Forelimb muscle (tissue), 1 donor: ENCODE measurements around the gene ILKAP. TPM values are rescaled to one million over a fixed set of nuclear protein-coding genes. Genes with fewer than 3 reads are reported as not detected.
"Not testable (repeated sequence)": the region's sequence is repeated elsewhere in the genome, so short reads cannot be mapped to it uniquely, and the experiment has no call there.

Experiments
- DNase-seq: peaks from one replicate; pipeline ENCODE4 v3.0.0-alpha.2; 2013; ENCODE audit warnings: low read depth
- polyA plus RNA-seq: library from polyadenylated mRNA; unstranded; fragments of 120-200 nt; gene quantifications from one replicate; pipeline ENCODE4 v1.2.1, GENCODE V29; 2013; ENCODE audit not compliant: insufficient read length

ILKAP gene
- polyA plus RNA-seq, 1 donor: 35.1 TPM

DNA sequence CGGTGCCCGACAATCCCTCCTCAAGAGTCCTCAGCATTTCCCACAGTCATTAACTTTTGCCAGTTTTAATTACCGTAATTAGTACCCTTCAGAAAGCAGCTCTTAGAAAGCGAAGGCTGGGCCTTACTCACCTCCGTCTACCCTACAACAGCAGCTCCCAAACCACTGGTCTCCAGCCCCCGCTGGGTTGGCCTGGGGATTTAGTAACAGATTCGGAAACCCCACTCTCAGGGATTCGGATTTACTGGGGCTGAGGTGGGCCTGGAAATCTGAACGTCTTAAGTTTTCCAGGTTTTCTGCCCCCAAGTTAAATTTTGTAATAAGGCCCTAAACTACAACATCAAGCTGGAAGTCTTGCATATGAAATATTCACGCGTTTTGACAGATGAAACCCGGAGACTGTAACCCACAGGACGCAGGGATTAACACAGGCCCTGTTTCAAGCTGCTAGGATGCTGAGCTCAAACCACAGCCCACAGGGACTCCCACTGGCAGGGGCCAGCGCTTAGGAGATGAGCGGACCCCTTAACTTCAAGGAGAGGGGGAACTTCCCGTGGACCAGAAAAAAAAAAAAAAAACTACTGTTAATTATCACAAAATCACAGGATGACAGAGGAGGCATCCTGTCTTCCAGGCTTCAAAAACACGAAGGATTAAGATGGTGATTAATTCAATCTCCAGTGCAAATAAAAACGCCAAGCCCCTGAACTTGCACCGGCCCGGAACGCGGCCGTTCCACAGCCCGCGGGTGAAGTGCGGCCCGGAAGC lies 985 bp downstream of the ILKAP start:
- no peak for DNase-seq

DNA sequence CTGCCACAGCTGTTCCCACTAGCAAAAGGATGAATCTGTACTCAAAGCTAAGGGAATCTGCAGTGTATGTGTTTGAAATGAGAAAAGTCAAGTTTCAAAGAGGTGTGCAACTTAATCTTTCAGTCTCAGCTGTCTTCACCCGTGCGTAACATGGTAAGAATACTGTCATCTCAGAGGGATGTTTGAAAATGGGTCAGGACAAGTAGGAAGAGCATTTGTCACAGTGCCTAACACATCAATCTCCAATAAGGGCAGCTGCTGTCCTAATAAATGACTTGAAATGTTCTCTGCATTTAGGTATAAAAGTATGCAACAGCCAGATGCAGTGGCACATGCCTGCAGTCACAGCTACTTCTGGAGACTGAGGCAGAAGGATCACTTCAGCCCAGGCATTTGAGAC lies 13.1 kb downstream of the ILKAP start:
- no peak for DNase-seq

DNA sequence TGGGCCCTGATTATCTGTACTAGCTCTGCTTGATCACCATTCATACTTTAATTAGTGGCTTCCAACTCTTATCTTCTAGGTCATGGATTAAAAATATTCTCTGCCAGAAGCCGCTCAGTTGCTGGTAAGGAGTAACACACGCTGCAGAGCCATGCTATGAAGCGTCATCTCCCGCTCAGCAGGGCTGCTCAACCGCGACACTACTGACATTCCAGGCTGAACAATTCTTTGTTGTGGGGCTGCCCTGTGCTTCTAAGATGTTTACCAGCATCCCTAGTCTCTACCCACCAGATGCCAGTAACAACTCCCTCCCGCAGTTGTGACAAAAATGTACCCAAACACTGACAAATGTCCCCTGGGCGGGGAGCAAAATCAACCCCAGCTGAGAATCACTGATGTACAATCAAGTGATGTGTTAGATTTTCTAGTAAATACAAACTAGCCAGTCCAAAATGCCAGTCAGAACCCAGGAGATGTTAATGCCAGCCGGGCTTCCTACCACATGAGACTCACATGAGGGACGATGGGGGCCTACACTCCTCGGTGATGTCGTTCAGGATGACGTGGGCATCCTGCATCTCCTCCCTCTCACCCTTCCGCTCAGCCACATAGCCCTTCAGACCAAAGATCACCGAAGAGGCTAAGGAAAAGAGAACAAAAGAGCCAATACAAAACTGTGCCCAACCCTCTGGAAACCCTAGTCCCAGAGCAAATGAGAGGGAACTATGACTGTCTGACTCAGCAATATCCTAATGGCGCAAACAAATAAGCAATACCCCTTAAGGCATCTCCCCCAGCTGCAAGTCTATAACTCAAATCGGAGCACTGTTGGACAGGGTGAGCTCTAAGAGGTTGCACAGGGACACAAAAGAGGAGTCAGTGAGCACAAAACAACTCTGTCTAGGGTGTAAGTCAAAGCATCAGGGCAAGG lies 15.6 kb downstream of the ILKAP start:
- no peak for DNase-seq

DNA sequence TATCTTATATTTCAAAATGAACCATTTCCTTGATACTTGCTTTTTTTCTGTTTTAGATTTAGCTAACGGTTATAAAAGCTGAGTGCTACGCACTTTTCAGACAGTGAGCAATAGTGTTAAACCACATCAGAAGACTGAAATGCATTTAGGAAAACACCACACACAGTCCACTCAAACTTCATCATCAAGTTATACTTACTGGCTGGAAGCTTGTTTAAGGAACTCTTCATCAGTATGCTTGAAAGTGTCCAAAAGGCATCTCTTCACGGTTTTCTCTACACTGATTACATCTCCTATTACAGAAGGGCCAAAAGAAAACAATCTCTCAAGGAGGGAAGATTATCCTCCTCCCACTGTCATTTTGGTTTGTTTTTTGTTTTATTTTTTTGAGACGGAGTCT lies 19.7 kb downstream of the ILKAP start:
- no peak for DNase-seq

DNA sequence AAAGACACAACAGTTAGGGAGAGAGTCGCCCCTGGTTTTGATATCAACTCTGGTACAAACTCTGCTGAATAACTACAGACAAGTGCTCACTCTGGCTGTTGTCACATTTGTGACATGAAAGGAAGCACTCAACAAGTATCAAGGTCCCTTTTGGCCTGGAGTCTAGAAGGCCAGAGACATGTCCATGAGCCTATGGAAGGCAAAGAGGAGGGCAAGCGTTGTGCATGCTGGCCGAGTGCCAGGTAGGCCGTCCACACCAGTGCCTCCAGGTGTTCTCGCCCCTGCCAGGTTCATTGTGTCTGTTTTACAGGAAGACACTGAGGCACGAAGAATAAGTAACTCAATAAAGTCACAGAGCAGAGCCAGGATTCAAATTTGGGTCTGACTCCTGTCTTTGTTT lies 21.1 kb downstream of the ILKAP start:
- DNase-seq: no peak

DNA sequence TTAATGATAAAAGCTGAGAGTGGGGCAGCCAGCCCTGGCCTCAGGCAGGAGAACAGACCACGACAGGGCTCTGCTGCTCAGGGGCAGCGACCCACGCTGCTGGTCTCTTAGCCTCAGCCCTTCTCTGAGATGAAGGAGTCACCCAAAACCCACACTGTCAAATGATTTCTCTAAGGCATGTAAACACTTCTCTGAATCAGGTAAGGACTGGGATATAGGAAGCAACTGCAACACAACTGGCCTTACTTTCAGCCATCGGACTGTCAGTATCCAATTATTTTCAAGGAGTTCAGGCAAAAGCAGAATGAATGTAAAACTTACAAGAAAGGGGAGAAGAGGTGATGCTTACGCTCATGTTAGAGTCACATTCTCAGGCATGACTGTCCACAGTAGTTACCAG lies 22.9 kb downstream of the ILKAP start:
- DNase-seq: no peak

DNA sequence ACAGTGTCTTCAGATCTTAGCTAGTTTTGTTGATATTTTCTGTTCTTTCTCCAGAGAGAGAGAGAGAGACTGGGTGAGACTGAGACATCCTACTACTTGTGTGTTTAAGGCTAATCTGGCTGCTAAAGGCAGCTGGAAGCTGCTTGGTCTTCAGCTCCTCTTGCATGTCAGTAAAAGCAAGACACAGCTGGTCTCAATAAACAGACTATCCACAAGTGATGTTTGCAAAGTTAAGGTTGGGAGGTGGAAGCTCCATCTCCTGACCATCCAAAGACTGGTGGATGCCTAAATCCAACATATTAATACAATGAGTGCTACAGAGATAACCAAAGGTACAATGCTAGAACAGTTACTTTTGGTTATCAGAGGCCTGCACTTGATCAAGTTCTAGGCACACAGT lies 26.9 kb downstream of the ILKAP start:
- no peak for DNase-seq

DNA sequence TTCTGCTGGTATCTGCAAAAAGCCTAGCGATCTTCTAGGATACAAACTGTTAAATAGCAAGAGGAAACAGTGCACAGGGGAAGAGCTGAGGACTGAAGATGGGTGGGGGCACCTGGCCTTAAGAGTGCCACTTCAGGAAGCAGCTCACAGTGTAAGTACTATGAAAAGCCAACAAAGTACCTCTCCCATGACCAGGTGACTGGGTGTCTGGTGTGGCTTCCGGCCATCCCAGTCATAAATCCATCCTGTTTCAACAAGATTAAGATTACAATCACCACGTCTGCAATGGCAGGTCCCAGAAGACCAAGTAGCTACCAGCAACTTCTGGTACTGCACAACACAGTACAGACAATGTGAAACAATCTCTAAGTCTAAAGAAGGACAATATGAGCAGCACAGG lies 28.8 kb downstream of the ILKAP start:
- no peak for DNase-seq

DNA sequence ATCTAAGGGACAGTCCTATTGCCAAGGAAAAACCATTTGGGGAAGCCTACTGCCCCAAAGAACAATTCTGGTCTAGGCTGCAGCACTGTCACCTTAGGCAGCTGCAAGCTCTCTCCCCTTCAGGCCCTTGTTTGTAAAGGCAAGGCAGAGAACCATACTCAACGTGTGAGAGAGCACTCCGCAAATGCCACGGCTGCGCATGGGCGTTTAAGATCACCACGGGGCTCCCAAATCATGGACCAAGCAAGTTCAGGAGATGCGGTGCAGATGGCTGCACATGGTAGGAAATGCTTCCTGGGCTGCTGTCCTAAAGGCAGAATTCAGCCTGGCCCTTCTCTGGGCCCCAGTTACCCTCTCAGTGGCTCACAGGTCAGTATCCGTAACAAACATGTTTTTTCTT lies 29.2 kb downstream of the ILKAP start:
- DNase-seq: no peak

DNA sequence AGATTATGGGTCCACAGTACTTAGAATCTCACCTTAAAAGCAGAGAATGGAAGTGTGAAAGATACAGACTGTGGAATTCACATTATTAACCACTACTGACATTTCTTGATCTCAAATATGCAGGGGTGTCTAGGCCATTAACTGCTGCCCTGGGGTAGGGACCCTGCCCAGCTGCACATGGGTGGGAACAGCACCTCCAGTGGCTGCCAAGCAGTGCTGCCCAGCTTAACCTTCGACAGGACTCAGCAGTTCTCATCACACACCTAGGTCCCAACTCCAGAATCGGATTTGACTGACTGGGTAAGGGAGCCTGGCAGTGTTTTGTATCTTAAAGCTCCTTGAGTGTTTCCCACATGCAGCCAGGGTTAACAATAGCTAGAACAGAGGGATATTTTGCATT lies 29.8 kb downstream of the ILKAP start:
- DNase-seq: no peak

DNA sequence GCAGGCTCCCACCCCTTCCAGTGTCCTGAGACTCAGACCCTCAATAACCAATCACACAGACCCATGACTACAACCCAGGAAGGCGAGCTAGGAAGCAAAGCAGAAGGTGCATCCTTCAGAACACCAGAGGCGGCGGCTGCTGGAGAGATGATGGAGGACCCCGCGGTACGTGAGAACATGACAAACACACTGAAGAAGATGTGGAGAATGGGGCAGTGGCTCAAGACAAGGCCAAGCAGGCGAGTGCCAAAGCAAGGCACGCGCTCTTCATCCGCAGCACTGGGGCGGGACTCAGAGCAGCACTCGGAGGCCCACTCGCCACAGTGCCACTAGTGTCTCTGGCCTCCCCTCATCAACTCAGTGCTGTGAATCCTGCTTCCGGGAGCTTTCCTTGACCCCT lies 31.1 kb downstream of the ILKAP start:
- DNase-seq: no peak

DNA sequence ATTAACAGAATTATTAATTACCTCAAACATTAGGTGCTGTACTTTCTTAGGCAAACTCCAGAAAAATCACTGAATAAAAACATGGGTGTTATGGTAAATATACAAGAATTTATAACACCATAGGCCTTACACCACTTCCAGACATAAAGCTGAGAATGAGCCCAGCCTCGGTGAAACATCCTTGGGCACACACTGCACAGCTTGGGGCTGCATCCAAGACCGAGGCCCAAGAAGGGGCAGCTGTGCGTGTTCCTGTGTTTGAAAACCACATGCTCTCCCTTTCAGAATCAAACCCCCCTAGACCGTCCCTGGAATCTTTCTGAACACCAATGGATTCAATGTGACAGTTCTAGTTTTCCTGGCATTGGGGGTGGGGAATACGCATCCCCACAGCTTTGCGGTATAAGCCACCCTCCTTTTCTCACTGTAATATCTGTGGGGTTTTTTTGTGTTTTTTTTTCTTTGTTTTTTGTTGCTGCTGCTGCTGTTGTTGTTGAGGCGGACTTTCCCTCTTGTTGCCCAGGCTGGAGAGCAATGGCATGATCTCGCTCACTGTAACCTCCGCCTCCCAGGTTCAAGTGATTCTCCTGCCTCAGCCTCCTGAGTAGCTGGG lies 31.8 kb downstream of the ILKAP start:
- no peak for DNase-seq

DNA sequence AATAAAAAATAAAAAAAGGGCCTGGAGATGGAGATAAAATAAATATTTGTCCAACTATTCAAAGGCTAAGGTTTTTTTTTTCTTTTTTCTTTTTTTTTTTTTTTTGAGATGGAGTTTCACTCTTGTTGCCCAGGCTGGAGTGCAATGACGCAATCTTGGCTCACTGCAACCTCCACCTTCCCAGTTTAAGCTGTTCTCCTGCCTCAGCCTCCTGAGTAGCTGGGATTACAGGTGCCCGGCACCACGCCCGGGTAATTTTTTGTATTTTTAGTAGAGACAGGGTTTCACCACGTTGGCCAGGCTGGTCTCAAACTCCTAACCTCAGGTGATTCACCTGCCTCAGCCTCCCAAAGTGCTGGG lies 32.4 kb downstream of the ILKAP start:
- not testable (repeated sequence) for DNase-seq

DNA sequence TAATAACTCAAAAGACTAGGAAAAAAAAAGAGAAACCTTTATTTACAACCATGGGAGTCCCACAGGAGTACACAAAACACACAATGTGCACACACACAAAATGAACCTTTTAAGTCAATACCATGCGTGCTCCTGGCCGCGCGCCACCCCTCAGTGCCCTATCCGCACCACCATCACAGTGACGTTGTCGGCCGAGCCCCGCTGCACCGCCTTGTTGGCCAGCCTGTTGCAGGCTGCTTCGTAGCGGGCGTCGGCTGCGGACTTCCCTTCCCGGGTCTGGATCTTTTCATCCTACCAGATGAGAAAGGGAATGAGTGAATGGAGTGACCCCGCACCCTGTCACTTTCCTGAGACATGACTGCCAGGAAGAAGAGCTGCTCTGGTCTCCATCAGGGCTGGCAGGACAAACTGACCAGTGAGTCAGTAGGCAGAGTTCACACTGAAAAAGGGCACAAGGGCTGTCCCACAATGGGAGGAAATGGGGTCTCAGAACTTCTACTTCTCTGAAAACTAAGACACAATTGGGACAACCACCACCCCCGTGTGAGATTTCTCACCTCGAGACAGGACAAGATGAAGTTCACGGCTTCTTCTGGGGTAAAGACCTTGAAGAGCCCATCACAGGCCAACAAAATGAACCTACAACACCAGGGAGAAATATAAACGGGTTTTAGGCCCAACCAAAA lies 33.0 kb downstream of the ILKAP start:
- no peak for DNase-seq

DNA sequence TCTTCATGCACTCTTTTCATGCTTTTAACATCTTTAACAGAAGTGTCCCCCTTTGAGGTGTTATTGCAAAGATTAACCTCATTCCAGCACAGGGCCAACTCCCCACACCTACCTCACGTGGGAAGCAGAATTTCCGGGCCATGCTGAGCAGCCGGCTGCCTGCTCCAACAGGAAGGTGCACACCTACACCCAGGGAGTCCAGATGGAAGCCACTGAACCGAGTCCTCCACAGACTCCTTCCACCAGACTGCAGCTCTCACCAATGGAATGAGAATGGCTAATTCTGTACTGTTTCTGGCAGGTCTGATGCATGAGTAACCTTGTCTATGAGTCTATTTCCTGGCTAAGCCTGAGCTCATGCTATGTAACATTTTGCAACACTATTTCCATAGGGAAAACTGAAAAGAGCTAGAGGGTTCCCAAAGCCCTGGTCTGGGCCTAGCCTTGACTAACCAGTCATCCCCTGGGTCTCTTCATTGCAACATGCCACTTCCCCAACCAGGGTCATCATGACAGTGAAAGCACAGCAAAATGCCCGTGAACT lies 33.7 kb downstream of the ILKAP start:
- no peak for DNase-seq

DNA sequence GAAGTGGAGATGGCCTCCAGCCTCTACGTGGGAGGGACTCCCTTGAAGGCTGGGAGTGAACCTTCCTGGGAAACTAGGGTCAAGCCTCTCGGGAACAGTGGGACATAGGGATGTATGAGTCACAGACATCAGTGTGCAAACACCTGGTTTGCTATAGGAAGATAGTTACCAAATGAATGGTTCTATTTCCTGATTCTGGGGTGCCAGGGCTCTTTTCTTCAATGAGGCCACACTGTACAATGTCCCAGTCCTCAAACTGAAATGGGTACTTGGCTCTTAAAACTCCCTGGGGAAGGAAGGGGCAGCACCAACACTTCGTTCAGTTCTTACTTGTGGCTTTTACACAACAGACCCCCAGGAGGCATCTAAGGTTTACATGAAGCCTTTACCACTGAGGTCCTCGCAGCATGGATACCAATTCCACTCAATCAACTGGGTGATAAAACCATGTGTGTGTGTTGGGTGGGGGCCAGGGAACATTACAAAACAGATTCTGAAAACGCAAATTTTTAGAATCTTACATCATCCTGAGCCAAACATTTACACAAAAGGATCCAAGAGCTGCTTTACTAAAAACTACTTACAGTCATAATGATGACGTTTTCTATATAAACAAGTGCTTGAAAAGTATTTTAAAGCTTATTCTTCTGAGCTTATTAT lies 34.3 kb downstream of the ILKAP start:
- DNase-seq: no peak

DNA sequence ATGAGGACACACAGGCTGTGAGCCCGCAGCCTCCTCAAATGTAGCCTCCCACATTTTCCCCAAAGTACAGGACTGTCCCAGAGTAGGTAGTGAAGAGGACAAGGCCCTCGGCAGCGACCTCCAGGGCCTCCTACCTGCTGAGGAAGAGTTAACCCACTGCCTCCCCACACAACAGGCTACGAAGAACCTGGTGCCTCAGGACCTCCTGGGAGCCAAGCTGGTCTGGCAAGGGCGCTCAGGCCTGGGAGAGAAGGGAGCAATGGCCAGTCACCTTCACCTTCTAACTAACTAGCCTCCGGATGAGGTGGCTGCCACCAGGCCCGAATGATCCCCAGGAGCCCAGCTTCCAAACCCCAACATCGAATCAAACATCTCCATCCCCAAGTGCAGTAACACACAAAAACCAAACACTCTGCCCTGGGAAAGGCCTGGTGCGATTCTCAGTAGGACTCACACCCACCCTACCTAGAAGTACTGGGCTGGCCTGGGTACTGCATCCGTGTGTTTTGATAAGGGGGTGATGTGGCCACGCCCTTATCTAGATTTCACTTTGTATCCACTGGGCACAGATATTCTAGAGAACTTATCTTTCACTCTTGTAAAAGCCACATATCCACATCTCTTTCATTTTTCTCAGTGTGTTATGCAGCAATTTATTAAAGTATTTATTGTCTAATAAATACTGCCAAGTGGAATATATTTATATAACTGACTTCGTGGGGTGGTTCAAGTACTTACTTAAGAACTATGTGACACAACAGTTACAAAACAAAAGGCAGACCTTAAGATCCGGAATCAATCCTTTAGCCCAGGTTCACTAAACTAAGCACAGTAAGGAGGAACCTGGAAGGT lies 35.1 kb downstream of the ILKAP start:
- no peak for DNase-seq

DNA sequence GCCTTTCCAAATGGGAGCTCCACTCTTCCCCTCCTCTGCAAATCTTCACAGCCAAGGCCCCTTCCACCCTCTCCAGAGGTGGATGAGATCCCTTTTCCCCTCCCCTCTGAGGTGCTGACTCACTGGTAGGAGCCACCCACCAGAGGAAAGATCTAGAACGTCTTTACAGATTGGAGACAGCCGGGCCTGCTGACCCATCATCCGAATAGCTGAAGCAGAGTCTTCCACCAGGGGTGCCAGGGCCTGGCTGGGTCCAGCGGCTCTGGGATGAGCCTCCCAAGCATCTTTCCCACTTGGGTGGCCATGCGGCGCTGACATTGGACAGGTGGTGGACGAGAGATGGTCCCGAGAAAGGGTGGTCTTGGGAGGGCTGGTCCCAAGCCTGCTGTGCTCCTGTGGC lies 35.7 kb downstream of the ILKAP start:
- DNase-seq: no peak

DNA sequence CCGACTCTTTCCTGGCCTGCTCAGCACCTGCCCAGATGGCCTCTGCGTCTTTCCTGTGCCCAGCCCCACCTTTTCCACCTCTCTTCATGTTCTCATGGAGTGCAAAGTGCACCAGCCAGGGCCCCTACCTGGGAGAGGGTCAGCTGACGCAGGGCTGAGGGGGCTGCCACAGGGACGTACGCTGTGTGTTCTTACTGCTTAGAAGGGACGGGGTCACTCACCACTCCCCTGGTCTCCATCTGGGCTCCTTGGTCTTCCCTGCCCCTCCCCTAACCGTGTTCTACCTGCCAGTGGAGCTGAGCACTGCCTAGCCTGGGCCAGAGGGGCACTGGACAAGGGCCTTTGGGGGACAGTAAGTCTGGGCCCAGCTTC lies 36.2 kb downstream of the ILKAP start:
- DNase-seq: no peak
